Activated CD4-positive, CD25-positive, alpha-beta regulatory T cell treated with anti-CD3 and anti-CD28 coated beads, Interleukin-2, amount 50 U/mL, for 24 hours (primary cell): Measurements from ENCODE around the gene GCH1.
"Not testable (repeated sequence)": the region's sequence is repeated elsewhere in the genome, so short reads cannot be mapped to it uniquely, and the experiment has no call there.

Source experiments
- ATAC-seq, 2 donors: fragments of 150-1000 bp; cut with Tn5 transposase; one replicate each; pipeline ENCODE4 v1.10.0; 2021; ENCODE audit warnings: mild to moderate bottlenecking in 1 of 2, moderate library complexity in 1 of 2

The GCH1 gene, protein sequence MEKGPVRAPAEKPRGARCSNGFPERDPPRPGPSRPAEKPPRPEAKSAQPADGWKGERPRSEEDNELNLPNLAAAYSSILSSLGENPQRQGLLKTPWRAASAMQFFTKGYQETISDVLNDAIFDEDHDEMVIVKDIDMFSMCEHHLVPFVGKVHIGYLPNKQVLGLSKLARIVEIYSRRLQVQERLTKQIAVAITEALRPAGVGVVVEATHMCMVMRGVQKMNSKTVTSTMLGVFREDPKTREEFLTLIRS

DNA sequence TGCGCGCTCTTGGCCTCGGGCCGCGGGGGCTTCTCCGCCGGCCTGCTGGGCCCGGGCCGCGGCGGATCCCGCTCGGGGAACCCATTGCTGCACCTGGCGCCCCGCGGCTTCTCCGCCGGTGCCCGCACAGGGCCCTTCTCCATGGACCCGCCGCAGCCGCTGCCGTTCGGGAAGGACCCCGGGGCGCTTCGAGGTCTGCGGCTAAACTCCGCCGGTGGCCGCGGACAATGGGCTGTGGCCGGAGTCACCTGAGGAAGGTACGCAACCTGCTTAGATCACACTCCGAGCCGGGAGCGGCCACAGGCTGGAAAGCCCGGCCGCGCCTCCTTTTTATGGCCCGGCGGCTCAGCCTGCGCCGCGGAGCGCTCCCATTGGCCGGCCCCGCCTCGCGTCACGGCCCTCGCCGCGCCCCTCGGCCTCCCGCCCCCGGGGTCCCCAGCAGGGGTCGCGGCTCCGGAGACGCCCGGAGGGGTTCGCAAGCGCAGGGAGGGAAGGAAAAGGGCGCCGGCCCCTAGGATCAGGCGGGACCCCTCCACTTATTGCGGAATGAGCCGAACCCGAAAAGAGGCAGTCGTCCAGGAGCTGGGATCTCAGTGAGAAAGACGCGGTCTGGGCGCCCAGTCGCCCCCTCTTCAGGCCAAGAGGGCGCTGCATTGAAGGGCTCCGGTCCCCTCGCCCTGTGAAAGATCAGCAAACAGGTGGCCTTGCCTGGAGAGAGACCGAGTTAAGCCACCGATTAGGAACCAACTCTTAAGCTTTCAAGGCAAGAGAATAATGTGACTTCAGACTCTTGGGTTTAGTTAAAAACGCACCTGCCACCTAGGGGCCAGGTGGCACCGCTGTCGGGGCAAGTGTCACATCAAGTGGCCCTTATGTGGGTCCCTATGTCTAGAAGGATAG lies at the start of gene GCH1:
Gene GCH1, minus strand, starts transcription at position 306 of the 900 bp plus-strand sequence. Its CDS starts 163 bp downstream, at position 143.
- peak; percentile 85 to 88 for ATAC-seq

DNA sequence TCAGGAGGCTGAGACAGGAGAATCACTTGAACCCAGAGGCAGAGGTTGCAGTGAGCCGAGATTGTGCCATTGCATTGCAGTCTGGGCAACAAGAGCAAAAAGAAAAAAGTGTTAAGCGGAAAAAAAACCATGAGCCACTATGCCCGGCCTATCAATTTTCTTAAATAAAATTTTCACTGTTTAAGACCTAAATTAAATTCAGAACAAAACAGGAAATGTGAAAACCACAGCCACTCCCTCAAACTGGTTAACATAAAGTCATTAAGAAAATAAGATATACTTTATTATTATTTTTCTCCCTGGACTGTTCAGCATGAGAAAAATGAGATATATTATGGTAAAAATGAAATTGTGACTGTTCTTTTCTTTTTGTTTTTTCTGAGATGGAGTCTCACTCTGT lies 44.6 kb upstream of the GCH1 start:
- no peak for ATAC-seq

DNA sequence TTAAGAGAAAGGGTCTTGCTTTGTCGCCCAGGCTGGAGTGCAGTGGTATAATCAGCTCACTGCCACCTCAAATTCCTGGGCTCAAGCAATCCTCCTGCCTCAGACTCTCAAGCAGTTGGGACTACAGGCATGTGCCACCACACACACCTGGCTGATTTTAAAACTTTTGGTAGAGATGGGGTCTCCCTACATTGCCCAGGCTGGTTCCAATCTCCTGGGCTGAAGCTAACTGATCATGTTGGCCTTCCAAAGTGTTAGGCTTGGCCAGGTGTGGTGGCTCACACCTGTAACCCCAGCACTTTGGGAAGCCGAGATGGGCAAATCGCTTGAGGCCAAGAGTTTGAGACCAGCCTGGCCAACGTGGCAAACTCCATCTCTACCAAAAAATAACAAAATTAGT lies 43.9 kb upstream of the GCH1 start:
- ATAC-seq, result no peak

DNA sequence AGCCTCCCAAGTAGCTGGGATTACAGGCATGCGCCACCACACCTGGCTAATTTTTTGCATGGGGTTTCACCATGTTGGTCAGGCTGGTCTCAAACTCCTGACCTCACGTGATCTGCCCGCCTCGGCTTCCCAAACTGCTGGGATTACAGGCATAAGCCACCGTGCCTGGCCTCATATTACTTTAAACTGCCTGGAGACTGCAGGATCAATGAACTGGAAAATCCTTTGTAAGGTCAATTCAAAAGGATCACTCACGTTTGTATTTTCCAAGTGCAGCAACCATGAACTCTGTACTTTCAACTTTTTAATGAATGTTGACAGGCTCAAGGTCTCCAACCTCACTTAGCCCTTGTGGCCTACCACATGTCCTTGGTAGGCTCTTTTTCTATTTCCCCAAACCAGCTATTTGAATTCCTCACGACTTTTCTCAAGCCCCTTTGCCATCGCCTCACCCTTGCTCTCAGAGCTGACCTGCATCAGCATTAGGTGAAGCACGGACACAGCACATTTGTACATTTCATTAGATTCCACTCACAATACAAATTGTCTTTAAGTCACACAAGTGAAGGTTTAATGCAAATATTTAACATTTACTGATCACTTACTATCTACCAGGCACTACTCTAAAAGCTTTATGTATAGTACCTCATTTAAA lies 42.2 kb upstream of the GCH1 start:
- no peak for ATAC-seq

DNA sequence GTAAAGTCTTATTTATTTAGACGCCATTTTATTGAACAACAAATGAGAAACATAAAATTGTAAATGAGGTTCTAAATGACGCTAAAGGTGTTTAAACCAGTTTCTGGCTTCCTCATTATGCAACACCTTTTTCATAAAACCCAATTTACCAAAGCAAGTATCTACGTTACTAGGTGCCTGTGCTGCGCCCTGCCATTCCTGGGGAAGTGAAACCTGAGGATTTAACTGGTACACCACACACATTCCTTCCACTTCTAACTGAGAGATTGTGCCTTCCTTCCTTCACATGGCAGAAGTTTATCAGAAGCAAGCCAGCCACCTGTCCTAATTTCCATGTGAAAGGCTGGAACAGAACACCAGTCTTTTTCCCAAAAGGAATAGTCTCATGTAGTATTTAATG lies 40.3 kb upstream of the GCH1 start:
- no peak for ATAC-seq

DNA sequence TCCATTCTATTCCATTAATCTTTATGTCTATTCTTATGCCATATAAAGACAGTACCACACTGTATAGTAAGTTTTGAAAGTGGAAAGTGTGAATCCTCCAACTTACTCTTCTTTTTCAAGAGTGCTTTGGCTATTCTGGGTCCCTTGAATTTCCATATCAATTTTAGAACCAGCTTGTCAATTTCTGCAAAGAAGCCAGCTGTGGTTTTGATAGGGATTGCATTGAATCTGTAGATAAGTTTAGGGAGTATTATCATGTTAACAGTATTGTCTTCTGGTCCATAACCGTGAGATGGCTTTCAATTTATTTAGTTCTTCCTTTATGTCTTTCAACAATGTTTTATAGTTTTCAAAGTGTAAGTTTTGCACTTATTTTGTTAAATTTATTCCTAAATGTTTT lies 34.2 kb upstream of the GCH1 start:
- ATAC-seq, result no peak

DNA sequence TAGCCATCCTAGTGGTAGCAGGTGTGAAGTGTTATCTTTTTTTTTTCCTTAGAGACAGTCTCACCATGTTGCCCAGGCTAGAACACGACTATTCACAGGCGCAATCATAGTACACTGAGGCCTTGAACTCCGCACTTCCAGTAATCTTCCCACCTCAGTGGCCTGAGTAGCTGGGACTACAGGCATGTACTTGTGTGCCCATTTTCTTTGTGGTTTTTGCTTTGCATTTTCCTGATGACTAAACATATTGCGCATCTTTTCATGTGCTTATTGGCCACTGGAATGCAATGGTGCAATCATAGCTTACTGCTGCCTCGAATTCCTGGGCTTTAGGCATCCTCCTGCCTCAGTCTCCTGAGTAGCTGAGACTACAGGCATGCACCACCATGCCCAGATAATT lies 33.3 kb upstream of the GCH1 start:
- no peak for ATAC-seq

DNA sequence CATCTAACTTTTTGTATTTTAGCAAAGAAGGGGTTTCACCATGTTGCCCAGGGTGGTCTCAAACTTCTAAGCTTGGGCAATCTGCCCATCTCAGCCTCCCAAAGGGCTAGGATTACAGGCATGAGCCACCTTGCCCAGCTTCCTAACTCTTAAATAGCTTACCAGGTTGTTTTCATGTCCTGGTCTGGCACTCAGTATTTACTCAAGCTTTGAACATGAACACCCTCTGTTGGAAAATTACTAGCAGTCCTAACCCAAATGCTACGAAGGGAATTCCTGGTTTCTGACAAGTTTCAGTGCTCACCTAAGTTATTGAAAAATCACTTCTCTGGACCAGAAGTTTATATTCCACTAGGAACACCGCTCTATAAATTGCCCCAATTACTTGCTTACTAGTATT lies 32.5 kb upstream of the GCH1 start:
- ATAC-seq, result no peak

DNA sequence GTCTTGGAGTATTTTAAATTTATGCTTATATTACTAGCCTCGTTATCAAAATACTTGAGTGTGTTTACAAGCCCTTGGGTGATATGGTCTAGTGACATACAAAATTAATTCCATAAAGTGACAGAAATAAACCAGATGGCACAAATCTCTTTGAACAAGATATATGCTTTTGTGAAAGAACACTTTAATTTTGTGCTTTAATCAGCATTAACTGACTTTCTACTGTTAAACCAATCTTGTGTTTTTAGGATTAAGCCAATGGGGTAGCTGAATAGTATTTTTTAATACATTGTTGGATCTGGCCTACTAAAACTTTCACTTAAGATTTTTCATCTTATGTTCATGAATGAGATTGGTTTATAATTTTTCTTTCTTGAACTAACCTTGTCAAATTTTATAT lies 30.4 kb upstream of the GCH1 start:
- no peak for ATAC-seq

DNA sequence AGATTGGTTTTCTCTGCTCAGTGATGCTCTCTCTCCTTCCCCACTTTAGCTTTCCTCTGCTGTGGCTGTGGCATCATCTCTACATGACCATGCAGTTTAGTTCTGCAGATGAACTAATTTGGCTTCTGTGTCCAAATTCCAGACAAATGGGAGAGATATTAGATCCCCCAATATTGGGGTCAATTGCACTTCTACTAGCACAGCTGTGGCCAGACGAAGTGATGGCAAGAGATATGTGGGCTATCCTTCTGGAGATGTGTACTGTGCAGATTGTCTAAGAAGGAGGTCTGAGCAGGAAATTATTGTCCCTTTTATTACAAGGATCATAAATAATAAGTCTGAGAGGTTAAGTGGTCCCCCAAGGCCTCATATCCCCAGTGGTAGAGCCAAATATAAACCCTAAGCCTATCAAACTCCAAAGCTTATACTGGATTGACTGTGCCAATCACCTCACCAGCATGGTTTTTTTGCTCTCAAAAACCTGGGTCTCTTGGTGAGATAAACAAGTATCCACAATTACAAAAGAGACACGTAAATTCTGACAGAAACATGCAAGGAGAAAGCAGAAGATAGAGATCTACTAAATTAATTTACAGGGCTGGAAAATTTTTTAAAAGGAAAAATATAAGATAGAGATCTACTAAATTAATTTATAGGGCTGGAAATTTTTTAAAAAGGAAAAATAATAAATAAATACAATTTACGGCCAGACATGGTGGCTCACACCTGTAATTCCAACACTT lies 29.1 kb upstream of the GCH1 start:
- ATAC-seq, result no peak

DNA sequence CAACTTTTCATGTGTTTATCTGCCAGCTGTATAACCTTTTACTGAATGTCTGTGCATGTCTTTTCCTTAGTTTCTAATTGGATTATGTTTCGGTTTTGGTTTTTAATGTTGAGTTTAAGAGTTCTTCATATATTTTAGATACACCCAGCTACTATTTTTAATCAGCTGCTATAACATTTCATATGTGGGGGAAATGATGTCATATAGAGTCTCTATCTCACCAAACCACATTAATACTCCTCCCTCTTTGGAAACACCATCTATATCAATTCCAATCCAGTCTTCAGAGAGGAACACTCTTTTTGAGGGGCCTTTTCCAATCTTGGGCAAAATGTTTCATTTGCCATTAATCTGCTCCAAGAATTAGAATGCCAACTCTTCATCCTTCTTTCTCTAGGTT lies 28.5 kb upstream of the GCH1 start:
- ATAC-seq, result no peak

DNA sequence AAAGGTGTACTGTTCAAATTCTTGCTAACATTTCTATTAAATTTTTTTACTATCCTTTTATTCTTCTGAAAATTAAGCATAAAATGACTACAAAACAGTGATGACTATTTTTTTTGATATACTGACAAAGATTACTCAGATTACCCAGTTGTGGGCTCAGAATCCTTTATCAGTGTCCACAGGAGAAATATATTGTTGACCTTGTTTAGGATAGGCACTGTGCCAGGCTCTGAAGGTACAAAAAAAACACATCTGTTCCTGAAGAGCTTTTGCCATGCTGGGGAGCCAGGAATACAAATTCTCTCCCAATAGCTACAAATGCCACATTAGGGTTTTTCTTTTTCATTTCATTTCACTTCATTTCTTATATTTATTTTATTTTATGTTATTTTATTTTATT lies 26.9 kb upstream of the GCH1 start:
- ATAC-seq, result no peak

DNA sequence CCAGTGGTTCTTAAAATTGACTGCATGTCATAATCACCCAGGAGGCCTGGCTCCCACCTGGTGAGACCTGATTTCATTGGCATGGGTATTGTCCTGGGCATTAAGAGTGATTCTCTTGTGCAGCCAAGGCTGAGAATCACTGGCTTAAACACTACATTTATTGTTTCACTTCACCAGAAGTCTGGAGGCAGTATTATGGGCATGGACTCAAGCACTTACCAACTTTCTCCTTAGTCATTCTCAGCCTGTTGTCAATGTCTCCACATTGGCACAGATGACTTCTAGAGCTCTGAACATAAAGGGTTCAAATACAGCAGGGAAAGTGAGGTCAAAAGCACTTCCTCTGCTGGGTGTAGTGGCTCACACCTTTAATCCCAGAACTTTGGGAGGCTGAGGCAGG lies 25.6 kb upstream of the GCH1 start:
- no peak for ATAC-seq

DNA sequence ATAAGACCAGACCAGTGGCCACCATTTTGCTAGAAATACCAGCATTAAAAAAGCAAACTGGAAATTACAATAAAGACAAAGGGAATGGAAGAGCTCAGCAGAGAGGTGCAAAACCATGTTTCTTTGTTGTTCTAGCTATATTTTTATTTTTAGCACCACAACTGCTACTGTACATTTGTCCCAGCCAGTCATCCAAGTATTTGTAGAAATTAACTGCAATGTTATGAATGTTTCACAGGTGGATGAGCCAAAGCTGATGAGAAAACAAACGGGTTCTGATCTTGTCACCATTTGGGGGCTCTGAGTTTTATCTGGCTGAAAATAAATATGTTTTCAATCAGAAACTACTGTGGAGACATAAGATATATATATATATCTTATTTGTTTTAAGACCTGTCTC lies 24.9 kb upstream of the GCH1 start:
- no peak for ATAC-seq

DNA sequence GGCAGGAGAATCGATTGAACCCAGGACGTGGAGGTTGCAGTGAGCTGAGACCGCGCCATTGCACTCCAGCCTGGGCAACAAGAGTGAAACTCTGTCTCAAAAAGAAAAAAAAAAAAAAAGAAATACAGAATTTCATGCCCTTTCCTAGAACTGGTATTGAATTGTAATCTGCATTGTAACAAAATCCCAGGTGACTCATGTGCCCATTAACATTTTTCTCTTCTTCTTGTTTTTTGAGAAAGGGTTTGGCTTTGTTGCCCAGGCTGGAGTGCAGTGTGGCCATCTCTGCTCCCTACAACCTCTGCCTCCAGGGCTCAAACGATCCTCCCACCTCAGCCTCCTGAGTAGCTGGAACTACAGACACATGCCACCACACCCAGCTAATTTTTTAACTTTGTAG lies 23.9 kb upstream of the GCH1 start:
- not testable (repeated sequence) for ATAC-seq

DNA sequence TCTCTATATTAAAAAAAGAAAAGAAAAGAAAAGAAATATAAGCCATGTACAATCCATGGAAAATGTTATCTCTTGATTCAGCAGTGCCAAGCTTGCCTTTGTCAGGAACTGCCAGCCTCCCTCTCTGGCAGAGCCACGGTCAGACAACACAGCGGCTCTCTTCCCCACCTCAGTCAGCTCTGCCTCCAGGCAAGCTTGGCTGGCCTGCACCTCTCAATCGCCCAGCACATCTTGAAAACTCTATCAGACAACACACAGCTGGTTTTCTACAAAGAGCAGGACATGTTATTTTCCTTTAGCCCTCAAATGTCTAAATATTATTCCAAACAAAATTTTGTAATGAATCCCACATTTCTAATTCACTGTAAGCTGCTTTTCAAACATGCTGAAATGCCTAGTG lies 20.0 kb upstream of the GCH1 start:
- no peak for ATAC-seq

DNA sequence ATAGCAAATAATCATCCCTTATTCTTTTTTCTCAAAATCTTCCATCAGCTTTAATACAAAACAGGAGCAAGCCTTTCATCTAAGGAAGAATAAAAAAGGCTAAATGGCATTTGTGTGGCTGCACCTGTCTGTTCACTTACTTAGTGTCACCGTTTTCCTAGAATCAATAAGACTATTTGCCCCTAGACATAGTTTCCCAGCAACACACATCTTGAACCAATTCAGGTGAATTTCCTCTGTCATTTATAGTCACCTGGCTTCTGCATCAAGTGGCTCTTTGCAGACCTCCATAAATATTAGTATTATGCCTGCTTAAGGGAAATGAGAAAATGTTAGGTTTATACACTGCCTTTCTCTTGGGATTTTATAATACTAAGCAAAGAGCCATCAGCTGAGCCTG lies 17.4 kb upstream of the GCH1 start:
- ATAC-seq, result no peak

DNA sequence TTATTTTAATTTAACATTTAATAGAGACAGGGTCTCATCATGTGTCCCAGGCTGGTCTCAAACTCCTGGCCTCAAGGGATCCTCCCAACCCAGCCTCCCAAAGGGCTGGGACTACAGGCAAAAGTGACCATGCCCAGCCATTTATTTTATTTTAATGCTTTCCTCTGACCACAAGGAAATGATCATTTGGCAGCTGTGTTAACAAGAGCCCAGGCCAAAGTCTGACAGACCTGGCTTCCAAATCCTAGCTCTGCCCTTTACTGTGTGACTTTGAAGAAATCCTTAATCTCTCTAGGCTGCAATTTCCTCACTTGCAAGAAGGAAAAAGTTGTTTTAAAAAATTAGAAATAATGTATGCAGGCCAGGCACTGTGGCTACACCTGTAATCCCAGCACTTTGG lies 16.7 kb upstream of the GCH1 start:
- no peak for ATAC-seq

DNA sequence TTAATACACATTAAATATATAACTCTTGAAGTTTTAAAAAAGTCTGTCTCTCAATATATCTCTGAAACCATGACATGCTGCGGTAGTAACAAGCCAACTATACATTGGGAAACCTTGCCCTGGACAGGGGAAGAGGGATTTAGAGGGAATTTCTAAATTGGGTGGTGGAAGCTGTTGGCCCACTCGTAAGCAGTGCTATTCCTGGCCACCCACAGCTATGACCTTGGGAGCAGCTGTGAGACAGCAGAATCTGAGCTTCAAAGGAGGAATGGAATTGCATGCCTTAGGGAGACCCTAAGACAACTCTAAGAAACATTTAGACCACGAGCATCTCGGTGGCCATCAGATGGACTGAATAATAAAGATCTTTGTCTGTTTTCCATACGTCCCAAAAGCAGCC lies 15.8 kb upstream of the GCH1 start:
- ATAC-seq, result no peak

DNA sequence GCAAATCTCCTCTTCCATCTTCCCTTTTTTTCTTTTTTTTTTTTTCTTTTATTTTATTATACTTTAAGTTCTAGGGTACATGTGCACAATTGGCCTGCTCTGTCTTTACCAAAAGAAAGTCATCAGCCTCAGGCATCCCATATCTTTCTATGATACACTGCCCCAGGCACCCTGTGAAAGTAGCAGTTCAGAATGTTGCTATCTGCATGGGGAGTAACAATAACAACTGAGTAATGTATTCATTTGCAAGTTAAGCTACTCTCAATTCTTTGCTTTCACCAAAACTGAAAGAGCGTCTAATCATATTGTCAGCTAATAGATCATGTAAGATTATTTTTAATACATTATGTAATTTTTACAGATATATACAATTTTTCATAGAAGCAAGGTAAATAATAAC lies 13.5 kb upstream of the GCH1 start:
- ATAC-seq, result no peak

DNA sequence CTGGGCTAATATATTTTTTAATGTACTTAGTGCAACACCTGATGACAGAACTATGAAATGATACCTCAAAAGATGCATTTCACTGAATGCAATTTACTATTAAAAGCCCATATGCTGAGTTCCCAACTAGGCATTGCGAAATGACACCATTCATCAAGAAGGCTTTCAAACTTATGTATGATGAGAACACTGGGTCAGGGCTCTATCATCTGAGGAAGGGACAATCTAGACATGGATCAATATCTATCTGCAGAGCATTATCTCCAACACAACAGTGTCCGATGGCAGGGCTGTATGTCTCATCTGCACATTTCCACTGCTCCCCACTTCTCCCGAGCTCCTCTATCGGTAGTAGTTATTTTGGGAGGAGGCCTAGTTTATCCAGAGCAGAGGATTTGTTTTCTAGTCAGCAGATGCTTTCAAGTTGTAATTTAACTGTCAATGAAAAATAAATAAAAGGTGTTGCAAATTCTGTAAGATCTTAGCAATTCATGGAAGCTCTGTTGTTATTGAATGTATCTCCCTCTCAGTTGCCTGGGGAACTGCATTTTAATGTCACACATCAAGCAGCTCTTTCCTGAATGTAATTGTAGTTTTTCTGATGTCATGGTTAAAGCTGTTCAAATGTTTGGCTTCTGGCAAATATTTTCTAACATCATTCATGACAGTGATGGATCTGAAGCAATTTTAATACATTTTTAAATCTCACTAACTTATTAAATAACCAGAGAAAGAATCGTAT lies 7.4 kb upstream of the GCH1 start:
- ATAC-seq, result no peak

DNA sequence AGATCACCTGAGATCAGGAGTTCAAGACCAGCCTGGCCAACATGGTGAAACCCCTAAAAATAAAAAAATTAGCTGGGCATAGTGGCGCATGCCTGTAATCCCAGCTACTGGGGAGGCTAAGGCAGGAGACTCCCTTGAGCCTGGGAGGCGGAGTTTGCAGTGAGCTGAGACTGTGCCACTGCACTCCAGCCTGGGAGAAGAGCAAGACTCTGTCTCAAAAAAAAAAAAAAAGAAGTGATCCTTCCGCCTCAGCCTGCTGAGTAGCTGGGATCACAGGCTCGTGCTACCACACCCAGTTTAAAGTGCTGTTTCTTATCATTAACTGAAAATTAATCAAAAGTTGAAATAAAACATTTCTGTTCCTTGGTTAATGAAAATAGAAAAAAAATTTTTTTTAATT lies 6.3 kb upstream of the GCH1 start:
- ATAC-seq, result not testable (repeated sequence)
